Measurements from ENCODE around the gene GFI1.
"Not testable (repeated sequence)": the region's sequence is repeated elsewhere in the genome, so short reads cannot be mapped to it uniquely, and the experiment has no call there.

GFI1 gene

DNA sequence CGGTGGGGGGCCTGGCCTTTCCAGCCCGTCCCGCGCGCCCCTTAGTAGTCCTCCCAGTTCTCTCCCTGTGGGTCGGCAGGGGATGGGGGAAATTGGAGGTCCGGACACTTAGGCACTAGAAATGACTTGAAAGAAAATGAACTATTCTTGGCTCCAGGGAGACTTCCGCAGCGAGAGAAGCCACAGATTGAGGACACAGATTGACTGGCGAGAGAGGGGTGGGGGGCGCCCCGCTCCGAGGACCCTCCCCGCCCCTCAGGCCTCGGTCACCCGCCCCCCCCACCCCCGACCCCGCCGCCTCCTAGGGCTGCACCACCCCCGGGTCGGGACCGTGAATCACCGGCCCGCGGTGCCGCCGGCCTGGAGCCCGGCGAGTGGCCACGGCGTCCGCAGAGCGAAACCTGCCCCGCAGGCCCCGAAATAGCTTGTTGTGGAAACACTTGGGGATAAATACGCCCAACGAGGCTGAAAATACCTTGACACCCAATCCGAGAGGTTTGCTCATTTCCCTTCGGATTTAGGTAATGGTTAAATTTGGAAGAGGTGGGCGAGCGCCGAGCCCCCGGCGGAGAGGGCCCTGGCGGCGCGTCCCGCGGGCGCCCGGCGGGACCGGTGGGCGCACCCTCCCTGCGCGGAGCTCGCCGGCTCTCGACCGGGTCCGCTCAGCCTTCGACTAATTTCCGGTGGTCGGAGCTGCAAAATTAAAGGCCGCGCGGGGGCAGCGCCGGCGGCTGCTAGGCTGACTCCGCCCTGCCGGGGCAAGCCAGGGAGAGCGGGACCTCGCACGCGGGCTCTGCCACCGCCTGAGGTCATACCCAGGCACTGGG is at the start of gene GFI1:
GFI1 (minus strand) TSS at position 675 of the 827 bp plus-strand sequence. CDS start 3,438 bp downstream, outside the sequence.
- peak; percentile 75 for DNase-seq

DNA sequence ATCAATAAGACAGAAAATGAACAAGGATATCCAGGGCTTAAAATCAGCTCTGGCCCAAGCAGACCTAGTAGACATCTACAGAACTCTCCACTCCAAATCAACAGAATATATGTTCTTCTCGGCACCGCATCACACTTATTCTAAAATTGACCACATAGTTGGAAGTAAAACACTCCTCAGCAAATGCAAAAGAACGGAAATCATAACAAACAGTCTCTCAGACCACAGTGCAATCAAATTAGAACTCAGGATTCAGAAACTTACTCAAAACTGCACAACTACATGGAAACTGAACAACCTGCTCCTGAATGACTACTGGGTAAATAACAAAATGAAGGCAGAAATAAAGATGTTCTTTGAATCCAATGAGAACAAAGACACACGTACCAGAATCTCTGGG is 45.6 kb upstream of the GFI1 start:
- DNase-seq, result peak; percentile 9

DNA sequence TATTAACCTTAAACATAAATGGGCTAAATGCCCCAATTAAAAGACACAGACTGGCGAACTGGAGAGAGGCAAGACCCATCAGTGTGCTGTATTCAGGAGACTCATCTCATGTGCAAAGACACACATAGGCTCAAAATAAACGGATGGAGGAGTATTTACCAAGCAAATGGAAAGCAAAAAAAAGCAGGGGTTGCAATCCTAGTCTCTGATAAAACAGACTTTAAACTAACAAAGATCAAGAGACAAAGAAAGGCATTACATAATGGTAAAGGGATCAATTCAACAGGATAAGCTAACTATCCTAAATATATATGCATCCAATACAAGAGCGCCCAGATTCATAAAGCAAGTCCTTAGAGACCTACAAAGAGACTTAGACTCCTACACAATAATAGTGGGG is 45.2 kb upstream of the GFI1 start:
- DNase-seq, result not testable (repeated sequence)

DNA sequence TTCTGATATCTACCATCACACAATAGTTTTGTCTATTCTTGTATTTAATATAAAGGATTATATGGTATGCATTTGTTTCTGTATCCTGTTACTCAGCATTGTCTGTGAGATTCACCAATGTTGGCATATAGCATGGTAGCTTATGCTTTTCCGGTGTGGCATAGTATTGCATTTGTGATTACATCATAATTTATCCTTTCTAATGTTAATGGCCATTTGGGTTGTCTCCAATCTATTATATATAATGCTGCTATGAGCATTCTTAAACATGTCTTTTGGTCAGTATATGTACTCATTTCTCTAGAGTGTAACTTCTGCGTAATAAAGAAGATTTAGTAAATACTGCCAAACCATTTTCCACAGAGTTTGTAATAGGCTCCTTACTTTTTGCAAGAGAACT is 40.9 kb upstream of the GFI1 start:
- DNase-seq, result no peak

DNA sequence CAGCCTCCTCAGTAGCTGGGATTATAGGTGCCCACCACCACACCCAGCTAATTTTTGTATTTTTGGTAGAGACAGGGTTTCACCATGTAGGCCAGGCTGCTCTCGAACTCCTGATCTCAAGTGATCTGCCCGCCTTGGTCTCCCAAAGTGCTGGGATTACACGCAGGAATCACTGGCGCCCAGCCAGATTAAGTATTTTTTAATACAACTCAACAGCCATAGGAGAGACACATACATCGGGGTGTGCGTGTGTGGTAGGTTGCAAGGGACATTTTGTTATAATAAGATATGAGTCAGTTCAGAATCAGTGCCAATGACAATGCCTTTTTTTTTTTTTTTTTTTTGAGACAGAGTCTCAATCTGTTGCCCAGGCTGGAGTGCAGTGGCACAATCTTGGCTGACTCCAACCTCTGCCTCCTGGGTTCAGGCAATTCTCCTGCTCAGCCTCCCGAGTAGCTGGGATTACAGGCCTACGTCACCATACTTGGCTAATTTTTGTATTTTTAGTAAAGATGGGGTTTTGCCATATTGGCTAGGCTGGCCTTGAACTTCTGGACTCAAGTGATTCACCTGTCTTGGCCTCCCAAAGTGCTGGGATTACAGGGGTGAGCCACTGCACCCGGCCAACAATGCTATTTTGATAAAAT is 38.3 kb upstream of the GFI1 start:
- DNase-seq, result not testable (repeated sequence)

DNA sequence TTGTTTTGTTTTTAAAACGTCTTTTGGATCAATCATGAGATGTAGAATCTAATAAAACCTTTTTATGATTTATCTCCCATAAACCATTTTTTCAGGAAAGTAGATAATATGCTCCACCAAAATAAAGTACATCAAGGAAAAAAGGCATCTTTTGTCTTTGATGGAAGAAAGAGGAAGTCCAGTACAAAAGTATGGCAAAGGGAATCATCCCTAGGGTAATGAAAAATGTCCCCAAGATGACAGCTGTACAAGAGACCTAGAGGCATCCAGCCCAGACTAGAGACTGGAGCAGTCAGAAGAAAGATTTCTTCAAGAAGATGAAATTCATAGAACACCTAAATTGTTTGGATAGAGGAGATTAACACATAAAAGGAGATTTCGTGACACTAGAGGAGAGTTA is 32.3 kb upstream of the GFI1 start:
- DNase-seq, result no peak

DNA sequence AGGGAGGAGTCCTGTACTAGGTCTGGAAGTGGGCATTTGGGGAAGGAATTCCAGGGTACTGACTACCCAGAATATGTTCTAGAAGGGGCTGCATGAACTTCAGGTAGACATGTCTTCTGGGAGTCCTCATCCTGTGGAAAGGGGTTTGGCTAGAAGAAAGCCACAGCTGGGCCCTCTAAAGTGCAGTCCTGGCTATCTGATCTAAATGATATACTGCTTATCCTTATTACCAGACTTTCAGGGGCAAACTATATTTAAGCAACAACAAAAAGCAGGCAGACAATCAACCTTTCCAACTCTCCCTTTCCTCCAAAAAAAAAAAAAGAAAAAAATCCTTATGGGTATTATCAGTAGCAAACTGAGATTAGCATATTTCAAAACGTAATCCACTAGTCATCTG is 29.8 kb upstream of the GFI1 start:
- no peak for DNase-seq

DNA sequence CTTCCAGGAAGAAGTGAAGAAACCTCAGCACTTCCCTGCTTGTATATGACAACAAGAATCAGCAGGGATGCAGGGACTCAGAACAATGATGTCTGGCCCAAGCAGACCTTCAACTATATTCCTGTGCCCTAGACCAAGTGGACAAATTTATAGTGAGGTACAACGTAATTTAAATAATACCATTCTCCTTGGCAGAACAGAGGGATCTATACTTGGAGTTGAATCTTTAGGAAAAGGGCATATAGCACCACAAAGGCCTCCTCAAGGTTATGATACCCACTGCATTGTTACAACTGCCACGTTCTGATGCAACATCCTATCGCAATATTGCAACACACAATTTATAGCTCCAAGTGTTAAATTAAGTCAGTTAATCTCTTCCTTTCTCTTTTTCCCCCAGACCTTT is 29.1 kb upstream of the GFI1 start:
- no peak for DNase-seq

DNA sequence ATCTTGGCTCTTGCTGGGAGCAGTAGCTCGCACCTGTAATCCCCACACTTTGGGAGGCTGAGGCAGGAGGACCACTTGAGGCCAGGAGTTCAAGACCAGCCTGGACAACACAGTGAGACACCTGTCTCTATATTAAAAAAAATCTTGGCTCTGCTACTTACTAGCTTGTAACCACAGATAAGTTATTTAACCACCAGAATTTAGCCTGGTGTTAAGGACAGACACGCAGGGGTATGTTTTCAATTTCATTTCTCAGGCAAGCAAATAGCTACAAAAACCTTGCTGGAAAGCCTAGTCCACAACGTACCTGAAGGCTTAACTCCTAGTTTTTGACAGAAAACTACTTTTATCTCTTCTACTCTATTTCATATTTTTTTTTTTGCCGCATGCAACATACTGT is 24.8 kb upstream of the GFI1 start:
- DNase-seq, result no peak

DNA sequence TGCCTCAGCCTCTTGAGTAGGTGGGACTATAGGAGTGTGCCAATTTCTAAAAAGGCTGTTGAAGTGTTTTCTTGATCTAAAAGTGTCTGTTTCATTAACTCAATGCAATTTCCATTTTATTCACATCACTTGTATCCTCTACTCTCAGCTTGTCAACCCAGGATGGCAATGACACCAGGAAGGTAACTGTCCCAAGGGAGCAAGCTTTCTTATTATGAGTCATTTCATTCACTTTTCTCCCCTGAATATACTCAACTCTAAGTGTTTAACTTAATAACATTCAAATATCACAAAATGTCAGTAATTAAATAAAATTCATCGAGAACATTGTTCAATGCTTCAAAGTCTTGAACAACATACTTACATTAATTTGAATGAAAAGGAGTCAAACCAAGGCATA is 22.9 kb upstream of the GFI1 start:
- DNase-seq, result no peak

DNA sequence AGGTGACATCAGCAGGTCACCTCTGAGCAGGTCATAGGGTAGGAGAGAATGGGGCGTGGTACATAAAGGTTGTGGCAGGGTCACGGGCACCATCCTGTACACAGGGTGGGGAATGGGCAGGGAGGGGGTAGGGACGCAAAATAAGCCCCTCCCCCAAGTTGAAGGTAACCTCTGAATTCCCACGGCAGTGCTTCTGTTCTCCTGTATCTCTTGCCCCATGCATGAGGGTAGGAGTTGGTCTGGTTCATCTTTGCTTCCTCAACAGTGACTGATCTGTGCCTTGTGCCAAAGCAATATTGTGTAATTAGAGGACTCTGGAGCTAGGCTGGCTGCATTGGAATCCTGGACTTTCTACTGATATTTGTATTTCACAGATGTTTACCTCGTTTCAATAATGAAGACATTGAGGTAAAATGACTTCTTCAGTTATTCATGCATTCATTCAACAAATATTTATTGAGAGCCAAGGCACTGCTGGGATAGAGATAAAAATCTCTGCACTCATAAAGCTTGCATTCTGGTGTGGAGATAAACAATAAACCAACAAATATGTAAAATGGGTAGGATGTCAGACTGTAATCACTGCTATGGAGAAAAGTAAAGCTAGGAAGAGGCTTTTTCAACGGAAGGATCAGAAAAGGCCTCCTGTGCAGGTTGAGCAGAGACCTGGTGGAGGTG is 18.4 kb upstream of the GFI1 start:
- DNase-seq, result no peak

DNA sequence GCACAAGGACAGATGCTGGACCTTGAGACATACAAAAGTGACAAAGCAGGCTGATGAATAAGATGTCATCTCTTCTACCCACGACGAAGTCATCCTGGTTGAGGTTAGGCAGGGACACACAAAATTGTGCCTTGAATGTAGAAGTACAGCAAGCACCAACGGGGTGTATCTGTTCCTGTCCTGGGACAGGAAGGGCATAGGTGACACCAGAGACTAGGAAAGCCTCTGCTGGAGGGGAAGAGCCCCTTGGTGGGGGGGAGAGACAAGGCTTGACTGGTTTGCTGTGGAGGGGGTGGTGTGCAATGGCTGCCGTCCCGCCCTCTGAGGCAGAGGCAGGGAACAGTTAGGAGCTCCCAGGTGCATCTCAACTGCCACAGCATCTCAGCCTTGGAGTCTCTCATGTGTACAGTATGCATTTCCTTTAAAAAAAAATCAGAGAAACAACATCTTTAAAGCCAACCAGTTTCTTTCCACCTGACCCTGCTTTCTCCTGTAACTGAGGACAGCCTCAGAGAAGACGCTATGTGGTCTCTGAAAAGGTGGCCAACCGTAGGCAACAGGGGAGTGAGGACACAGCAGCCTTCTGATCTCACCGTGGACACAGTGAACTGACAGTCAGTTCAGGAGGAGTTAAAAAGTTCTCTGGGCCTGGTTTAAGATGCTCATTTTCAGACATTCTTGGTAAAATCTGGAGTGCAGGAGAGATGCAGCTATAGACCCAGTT is 17.7 kb upstream of the GFI1 start:
- DNase-seq, result no peak

DNA sequence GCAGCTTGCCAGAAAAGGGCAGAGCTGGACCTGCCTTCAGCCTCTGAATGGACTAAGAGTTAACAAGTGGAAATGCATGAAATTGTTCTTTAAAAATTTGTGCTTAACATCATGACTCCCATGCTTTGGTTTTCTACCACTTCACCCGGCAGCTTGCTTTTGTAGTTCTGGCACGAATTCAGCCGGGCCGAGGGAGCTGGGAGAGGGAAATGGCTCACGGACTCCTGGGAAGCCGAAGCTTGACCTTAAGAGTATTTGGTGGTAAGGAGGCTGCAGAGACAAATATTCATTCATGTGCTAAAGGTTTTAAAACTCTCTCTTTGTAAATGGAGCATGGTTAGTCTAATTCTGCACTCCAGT is 17.2 kb upstream of the GFI1 start:
- no peak for DNase-seq

DNA sequence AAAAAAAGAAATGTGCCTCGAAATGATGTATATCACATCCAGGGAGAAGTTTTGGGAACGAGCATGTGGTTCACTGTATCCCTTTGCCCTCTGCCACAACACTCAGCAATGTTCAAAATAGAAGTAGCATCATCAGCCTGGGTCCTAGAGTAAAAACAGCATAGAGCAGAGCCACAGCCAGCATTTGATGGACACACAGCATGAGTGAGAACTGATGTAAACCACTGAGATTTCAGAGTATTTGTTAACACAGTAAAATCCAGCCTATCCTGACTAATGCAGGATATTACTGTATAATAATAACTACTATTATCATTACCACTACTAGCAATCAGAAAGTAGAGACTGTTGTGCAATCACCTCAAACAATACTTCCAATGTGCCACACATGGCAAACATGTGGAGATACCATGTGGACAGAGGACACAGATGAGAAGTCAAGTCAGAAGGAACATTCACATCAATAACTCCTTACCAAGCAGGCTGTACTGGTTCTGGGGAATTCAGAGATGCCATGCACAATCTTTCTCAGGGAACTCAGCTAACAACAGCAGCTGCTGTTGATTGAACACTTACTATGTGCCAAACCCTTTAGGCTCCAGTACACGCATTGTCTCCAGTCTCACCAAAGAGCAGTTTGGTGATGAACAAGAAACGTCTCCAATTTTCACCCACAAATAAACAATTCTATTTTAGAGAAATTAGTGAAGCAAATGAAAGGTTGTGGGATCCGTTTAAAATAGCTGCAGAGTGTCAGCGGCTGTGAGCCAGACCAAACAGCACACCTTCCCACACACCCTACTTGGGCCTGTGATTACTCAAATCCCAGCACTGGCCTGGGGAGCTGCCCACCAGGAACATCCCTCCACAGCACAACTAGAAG is 16.6 kb upstream of the GFI1 start:
- DNase-seq, result no peak

DNA sequence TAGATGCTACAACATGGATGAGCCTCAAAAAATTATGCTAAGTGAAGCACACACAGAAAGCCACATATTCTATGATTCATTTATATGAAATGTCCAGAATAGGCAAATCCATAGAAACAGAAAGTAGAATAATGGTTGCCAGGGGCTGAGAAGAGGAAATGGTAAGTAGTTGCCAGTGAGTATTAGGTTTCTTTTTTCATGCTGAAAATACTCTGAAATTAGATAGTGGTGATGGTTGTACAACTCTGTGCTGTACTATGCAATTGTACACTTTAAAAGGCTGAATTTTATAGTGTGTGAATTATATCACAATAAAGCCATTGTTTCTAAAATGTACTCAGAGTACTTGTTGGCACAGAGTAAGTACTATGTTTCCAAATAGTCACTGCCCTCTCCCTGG is 15.5 kb upstream of the GFI1 start:
- DNase-seq, result no peak

DNA sequence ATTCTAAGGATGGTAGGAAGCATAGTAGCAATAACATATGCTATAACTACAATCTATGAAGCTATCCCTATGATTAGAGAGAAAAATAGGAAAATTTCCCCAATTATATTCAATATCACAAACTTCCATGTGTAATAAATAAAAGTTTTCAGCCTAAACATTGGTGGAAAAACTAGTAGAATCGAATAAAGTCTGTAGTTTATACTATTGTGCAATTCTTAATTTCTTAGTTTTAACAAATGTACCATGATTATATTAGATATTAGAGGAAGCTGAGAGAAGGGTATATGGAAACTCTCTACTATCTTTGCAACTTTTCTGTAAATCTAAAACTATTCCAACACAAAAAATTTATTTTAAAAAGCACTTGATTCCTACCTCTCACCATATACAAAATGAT is 13.8 kb upstream of the GFI1 start:
- no peak for DNase-seq

DNA sequence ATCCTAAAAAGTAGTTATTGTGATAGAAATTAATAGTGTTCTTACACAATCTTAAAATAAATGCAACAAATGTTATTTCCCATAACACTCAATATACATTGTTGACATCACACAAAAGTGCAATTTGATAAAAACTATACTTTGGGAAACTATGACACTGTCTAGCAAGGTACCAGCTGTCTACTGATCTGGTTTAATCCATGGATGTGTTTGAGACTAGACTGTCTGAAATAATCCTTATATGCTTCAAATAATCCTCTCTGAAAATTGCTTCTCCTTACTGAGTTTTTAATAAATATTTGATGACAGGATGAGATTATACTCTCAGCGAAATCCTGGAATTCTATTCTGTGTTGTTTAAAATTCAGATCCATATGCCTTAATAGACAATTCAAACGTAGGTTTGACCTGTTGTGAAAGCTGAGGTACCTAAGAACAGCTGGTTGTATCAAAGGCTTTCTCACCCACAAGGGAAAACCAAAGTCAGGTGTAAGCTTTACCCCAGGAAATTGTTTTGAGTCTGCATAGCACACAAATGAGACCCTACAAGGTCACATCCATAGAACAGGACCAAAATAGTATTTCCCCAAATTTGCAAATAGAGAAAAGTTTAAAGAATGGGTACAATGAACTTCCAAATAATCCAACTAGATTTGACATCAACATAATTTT is 8.8 kb upstream of the GFI1 start:
- peak; percentile 40 for DNase-seq

DNA sequence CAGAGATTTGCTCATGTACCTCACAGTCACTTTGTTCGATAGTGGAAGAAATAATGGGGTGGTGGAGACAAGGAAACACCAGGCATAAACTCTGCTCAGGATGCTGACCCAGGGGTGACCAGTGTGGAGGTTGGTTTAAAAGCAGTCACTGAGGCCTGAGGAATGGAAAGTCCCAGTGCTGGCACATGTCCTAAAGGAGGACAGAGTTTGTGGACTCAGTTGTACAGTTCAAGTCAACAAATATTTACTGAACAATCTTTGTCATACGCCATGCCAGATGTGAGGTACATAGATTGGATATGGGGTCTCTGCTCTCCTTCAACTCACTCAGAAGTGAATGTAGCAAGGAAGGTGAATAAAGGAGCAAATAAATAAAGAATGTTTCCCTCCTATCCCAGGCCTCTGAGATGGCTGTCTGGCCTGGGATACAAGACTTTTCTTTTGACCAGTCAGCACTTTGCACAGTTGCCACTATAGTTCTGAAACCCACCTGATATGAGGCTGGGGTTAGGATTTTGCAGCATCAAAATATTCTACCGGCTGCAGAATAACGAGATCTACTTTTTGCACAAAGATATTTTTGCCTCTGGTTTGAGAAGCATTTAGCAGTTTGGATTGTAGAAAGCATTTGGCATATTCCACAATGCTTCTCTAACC is 7.9 kb upstream of the GFI1 start:
- no peak for DNase-seq

DNA sequence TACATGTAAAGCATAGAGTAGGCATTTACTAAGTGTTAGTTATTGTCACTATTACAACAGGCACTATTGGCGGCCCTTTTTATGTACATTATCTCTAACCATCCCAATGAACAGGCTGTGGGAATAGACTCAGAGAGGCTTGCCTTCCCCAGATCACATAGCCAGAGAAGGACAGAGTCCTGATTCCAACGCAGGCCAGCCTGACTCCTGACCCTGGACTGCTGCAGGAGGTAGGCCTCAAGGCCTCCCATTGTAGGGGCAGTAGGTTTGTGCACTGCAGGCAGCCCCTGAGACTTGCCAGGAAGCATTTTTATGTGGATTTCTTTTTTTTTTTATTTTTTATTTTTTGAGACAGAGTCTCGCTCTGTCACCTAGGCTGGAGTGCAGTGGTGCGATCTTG is 6.4 kb upstream of the GFI1 start:
- no peak for DNase-seq

DNA sequence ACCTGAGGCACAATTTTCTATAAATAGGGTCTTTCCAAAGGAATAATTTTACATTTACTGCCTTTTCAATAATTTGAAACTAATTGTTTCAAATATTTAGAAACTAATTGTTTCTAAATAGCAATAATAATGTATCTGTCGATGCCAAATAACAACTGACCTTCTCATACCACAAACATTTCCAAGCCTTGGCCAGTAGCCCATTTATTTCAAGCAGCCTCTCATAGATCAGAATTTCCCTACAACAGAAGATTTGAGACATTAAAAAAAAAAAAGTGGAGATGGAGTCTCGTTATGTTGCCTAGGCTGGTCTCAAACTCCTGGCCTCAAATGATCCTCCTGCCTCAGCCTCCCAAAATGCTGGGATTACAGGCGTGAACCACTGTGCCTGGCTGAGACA is 2.1 kb upstream of the GFI1 start:
- no peak for DNase-seq

DNA sequence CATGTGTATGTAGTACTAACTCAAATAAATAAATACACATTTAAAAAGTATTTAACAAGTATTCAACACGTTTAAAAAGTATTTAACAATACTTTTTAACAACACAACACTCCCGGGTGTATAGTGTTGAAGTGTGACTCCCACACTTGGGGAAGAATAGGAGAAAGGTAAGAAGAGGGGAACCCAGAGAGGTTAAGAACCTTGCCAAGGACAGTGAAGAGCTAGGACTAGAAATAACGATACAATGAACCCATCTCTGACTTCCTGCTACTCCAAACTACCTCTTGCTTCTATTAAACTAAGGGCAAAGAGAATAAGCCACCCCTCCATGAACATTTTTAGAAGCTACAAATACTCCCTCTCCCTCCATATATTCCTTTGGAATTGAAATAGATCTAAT is 1.7 kb upstream of the GFI1 start:
- no peak for DNase-seq

Data from CD4-positive, alpha-beta T cell treated with Interleukin-4 for 4 hours (primary cell).